Measurements from ENCODE around the gene PTPRN2.

The PTPRN2 gene

DNA sequence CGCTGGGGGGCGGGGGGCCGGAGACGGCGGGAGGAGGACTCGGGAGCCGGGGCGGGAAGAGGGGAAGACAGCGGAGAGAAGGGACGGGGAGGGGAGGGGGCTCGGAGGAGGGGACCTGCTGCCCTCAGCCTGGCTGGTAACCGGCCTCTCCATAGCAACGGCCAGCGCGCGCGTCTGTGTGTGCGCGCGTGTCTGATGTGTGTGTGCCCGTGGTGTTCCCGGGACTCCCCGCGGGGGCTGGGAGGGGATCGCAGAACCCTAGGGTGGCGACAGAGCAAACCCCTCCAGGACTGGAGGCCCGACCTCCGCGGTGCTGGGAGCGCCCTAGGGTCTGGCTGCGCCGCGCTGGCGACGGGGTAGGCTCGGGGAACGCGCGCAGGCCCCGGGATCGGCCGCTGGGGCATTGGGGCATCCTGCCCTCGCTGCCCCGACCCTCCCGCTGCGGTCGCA, 894.5 kb downstream of the PTPRN2 start:
- no peak overlapping the region for H3K4me3 ChIP-seq (ENCODE audit: low read depth, low read length)

DNA sequence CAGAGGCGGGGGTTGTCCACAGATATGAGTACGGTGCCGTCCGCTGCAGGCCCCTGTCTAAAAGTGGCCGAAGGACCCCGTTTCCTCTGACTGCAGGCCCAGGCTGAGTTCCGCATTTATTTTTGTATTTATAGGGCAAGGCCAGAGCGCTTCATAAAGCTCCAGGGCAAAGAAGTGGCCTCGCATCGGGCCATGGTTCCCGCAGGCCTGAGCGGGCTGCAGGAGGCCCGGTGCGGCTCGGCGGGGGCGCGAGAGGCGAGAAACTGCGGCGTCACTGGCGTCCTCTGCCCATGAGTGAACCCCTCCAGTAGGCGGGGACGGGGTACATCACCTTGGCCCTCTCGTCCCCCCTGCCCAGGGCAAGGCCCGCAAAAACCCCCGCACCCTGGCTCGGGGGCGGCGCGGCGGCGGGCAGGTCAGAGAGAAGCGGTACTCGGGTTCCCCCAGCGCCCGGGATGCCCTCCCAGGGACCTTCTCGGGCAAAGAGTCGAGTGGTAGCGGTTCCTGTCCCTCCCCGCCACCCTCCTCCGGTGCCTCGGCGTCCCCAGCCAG, 895.1 kb downstream of the PTPRN2 start:
- TF ChIP-seq CTCF (IDR thresholded peaks at IDR 0.05; ENCODE audit: low read depth, low read length), result no peak
- no peak overlapping the region for H3K4me3 ChIP-seq (ENCODE audit: low read depth, low read length)

More for the DNA sequence above, 894.5 kb downstream of the PTPRN2 start:
- TF ChIP-seq CTCF (IDR thresholded peaks at IDR 0.05; ENCODE audit: low read depth, low read length), result no peak

GRCh38 chr7:157691586-157692459, 895.8 kb downstream of the PTPRN2 start:
- TF ChIP-seq CTCF (IDR thresholded peaks at IDR 0.05; ENCODE audit: low read depth, low read length), result no peak
- no peak overlapping the region for H3K4me3 ChIP-seq (ENCODE audit: low read depth, low read length)

GRCh38 chr7:157690833-157691585, 896.6 kb downstream of the PTPRN2 start:
- TF ChIP-seq CTCF (IDR thresholded peaks at IDR 0.05; ENCODE audit: low read depth, low read length), result no peak
- no peak overlapping the region for H3K4me3 ChIP-seq (ENCODE audit: low read depth, low read length)

- no peak for TF ChIP-seq CTCF (IDR thresholded peaks at IDR 0.05; ENCODE audit: low read depth, low read length)
- H3K4me3 ChIP-seq (ENCODE audit: low read depth, low read length), result no peak overlapping the region
These were observed 897.4 kb downstream of the PTPRN2 start for GRCh38 chr7:157690058-157690832.

- no peak overlapping the region for H3K4me3 ChIP-seq (ENCODE audit: low read depth, low read length)
- TF ChIP-seq CTCF (IDR thresholded peaks at IDR 0.05; ENCODE audit: low read depth, low read length), result no peak
These were observed 898.2 kb downstream of the PTPRN2 start for GRCh38 chr7:157689269-157690057.

Measured in WI38 (cell line).